Chondrocyte (in vitro differentiated cells): Measurements from ENCODE around the gene TRIM26. TPM values are rescaled to one million over a fixed set of nuclear protein-coding genes. Genes with fewer than 3 reads are reported as not detected.

ENCODE experiments used
- DNase-seq: peaks from one replicate; pipeline ENCODE4 v3.0.0; 2021; ENCODE audit warnings: mixed read lengths, low spot score
- H3K27ac Mint-ChIP-seq: one replicate; pipeline ENCODE4 v1.8.0; 2021; ENCODE audit warnings: mild to moderate bottlenecking, moderate library complexity, mixed read lengths; ENCODE audit not compliant: unreplicated experiment
- H3K27me3 Mint-ChIP-seq: 2 replicates; pipeline ENCODE4 v1.8.0; 2021; ENCODE audit warnings: low read depth, mixed read lengths
- H3K36me3 Mint-ChIP-seq: 2 replicates; pipeline ENCODE4 v1.8.0; 2021; ENCODE audit warnings: low read depth, mixed read lengths
- H3K4me1 Mint-ChIP-seq: 2 replicates; pipeline ENCODE4 v1.8.0; 2021; ENCODE audit warnings: low read depth, mild to moderate bottlenecking, mixed read lengths
- H3K4me3 Mint-ChIP-seq: one replicate; pipeline ENCODE4 v1.8.0; 2021; ENCODE audit warnings: mild to moderate bottlenecking, moderate library complexity, mixed read lengths; ENCODE audit not compliant: unreplicated experiment
- H3K9me3 Mint-ChIP-seq: 2 replicates; pipeline ENCODE4 v1.8.0; 2021; ENCODE audit warnings: low read depth, mixed read lengths
- total RNA-seq: library from RNA; stranded (reverse); gene quantifications from 3 replicates; pipeline ENCODE4 v1.2.1, GENCODE V29; 2021
- TF ChIP-seq, protein P1 (sequence below): fragments of 200-600 bp; sonication (generic); IDR thresholded peaks from 2 replicates; pipeline ENCODE4 v1.5.0; 2021; ENCODE audit warnings: antibody characterized with exemption, mild to moderate bottlenecking, moderate library complexity

The TRIM26 gene
- total RNA-seq, 1 donor from 2014 or later, result 37.6 TPM

- Mint-ChIP-seq H3K9me3 (no peaks in the 10 kb centered on the region), H3K36me3 (peaks cover 24% of the 10 kb centered on the region), H3K4me1 (peaks cover 4% of the 10 kb centered on the region), H3K4me3 (no peak overlapping the region), H3K27ac (no peak overlapping the region), H3K27me3 (no peaks in the 10 kb centered on the region)
- TF ChIP-seq, protein P1, sequence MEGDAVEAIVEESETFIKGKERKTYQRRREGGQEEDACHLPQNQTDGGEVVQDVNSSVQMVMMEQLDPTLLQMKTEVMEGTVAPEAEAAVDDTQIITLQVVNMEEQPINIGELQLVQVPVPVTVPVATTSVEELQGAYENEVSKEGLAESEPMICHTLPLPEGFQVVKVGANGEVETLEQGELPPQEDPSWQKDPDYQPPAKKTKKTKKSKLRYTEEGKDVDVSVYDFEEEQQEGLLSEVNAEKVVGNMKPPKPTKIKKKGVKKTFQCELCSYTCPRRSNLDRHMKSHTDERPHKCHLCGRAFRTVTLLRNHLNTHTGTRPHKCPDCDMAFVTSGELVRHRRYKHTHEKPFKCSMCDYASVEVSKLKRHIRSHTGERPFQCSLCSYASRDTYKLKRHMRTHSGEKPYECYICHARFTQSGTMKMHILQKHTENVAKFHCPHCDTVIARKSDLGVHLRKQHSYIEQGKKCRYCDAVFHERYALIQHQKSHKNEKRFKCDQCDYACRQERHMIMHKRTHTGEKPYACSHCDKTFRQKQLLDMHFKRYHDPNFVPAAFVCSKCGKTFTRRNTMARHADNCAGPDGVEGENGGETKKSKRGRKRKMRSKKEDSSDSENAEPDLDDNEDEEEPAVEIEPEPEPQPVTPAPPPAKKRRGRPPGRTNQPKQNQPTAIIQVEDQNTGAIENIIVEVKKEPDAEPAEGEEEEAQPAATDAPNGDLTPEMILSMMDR, result no peak
- DNase-seq, result no peak
These were observed 12.5 kb downstream of the TRIM26 start for GRCh38 chr6:30200551-30201281.

- H3K4me1 Mint-ChIP-seq, result peaks cover 4% of the 10 kb centered on the region
- H3K36me3 Mint-ChIP-seq, result peaks cover 34% of the 10 kb centered on the region
- no peaks in the 10 kb centered on the region for H3K9me3 Mint-ChIP-seq
- DNase-seq, result no peak
- no peaks in the 10 kb centered on the region for H3K27me3 Mint-ChIP-seq
- no peak overlapping the region for H3K4me3 Mint-ChIP-seq
- no peak overlapping the region for H3K27ac Mint-ChIP-seq
- TF ChIP-seq, protein P1, result no peak
These were observed 14.8 kb downstream of the TRIM26 start for GRCh38 chr6:30198166-30199084.

- TF ChIP-seq, protein P1, result no peak
- Mint-ChIP-seq H3K27me3 (no peaks in the 10 kb centered on the region), H3K27ac (no peak overlapping the region), H3K36me3 (peaks cover 34% of the 10 kb centered on the region), H3K4me1 (no peaks in the 10 kb centered on the region), H3K9me3 (no peaks in the 10 kb centered on the region), H3K4me3 (no peak overlapping the region)
- no peak for DNase-seq
These were observed 16.8 kb downstream of the TRIM26 start for GRCh38 chr6:30196376-30196775.

- DNase-seq, result no peak
- Mint-ChIP-seq H3K27me3 (no peaks in the 10 kb centered on the region), H3K4me1 (no peaks in the 10 kb centered on the region), H3K27ac (no peak overlapping the region), H3K9me3 (no peaks in the 10 kb centered on the region), H3K36me3 (peaks cover 38% of the 10 kb centered on the region), H3K4me3 (no peak overlapping the region)
- TF ChIP-seq, protein P1, result no peak
These were observed 17.3 kb downstream of the TRIM26 start for GRCh38 chr6:30195951-30196350.
